Amniotic stem cell (primary cell): Measurements from ENCODE around the gene C1QL1.
"Not testable (repeated sequence)": the region's sequence is repeated elsewhere in the genome, so short reads cannot be mapped to it uniquely, and the experiment has no call there.

Experiments used
- DNase-seq: peaks from one replicate; lab custom pipeline; 2025; lab: John Stamatoyannopoulos, UW

C1QL1 gene

GRCh38 chr17:44961921-44962350 lies 6.2 kb downstream of the C1QL1 start:
- DNase-seq, result no peak

DNA sequence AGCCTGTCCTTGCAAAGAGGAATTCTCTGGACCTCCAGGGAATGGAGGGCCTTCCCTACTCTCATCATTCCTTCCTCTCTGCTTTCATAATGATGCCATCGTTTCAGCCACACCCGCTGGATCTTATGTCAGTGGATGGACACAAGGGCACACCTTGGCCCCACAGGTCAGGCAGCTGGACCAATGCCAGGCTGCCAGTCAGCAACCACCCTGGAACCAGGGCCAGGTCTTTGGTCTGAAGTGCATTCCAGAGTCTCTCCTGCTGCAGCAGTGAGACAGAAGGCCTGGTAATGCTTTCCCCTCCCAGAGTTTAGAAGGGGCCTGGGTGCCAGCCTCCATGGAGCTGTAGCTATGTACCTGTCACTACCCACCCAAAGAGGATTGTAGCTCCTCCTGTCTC lies 7.4 kb downstream of the C1QL1 start:
- DNase-seq, result no peak

DNA sequence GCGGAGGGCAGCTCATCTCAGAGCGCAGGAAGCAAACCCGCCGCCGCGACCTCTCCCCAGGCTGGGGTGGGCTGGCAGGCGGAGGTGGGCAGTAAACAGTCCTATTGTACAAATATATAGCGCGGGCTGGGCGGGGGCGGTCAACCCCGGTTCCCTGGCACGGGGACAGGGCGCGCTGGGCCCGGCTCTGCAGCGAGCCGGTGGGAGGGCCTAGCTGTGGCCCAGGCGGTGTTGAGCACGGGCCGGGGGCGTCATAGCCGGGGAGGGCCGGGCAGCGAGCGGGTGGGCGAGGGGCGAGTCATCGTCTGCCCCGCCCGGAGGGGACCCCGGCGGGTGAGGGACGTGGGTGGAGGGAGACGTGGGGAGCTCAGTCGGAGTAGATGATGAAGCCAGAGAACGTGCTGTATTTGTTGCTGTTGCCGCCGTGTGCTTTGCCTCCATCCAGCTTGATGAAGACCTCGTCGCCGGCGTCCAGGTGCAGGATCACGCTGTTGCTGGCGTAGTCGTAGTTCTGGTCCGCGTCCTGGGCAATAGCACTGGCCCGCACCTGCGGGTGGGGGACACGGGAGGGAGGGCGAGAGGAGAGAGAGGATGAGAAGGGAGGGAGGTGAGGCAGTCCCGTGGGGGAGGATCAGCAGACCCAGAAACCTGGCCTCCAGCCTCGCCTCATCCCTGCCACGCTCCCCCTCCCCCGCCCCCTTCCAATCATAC lies 8.1 kb downstream of the C1QL1 start:
- no peak for DNase-seq

- DNase-seq, result no peak
Measured at GRCh38 chr17:44956998-44957981, 10.8 kb downstream of the C1QL1 start.

DNA sequence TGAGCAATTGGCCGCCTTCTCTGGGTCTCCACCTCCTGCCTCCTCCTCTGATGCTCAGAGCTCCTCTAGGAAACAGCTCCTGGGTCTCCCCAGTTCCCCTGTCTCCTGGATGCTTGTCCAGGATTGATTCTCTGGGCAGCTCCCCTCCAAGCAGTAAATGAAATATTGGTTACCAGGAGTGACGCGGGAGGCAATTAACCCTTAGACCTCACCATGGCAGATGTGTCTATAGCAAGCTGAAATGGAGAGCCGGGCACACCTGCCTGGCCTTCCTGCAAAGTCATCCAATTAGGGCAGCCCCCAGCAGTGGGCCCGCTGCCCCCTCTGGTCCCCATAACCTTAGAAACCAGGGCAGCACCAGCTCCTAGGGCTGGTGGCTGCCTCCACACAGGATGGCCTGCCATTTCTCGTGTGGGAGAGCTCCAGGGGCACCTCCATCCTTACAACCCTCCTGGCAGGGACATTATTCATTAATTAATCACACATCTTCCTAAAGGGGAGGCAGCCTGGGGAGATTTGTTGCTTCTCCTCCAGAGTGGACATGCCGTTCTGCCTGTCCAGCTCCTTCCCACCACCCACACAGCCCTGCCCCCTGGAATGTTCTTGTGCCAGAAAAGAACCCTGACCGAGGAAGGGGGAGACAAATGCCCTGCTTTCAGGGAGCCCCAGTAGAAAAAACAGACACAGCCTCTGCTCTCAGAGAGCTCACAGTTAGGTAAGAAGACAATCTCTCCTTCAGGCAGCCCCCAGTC lies 12.3 kb downstream of the C1QL1 start:
- no peak for DNase-seq

GRCh38 chr17:44952946-44953475 lies 15.1 kb downstream of the C1QL1 start:
- DNase-seq, result no peak

DNA sequence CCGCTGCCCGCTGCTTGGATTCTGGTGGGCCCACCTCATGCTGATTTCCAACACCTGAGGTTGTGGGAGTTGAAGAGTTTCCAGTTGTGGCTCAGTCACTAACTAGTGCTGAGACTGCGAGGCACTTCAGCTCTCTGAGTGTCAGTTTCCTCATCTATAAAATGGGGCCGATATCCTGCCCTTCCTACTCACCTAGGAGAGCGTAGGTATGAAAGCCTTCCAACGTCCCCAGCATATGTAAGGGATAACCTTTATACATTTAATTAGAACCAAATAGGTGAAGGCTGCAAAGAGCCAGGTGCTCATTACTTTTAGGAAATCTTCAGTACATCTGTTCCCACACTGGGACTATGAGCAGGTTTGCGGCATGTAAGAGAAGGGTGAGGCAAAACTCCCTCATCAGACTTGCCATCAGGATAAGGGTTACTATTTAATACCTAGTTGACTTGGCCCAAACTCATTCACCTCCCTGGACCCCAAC lies 19.7 kb downstream of the C1QL1 start:
- DNase-seq, result no peak

- DNase-seq, result peak; percentile 87
Measured at GRCh38 chr17:44947461-44948314, 20.4 kb downstream of the C1QL1 start, which contains the start of gene KIF18B. TSS of gene KIF18B (minus strand) at chr17:44947773. CDS start at chr17:44936344, 11,429 bp downstream.

DNA sequence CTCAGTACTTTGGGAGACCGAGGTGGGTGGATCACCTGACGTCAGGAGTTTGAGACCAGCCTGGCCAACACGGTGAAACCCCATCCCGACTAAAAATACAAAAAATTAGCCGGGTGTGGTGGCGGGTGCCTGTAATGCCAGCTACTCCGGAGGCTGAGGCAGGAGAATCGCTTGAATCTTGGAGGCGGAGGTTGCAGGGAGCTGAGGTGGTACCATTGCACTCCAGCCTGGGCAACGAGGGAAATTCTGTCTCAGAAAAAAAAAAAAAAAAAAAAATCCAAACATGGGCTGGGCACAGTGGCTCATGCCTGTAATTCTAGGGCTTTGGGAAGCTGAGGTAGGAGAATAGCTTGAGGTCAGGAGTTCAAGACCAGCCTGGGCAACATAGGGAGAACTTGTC lies 22.5 kb downstream of the C1QL1 start:
- not testable (repeated sequence) for DNase-seq

DNA sequence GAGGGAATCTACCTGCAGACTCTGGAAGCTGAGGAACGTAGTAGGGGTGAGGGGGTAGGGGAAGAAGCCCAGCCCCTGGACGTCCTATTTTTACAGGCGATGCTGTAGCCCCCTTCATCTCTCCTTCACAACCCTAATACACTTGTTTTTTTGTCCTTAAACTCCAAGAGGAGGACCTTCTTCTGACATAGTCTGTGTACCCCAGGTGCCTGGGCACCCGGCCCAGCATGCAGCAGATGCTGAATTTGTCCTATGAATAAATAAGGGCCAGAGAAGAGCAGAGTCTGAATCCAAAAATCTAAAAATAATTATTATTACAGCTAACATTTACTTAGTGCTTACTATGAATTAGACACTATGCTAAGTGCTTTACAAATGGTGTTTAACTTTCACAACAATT lies 25.6 kb downstream of the C1QL1 start:
- DNase-seq, result no peak

- no peak for DNase-seq
Measured at GRCh38 chr17:44941712-44942331, 26.3 kb downstream of the C1QL1 start.

GRCh38 chr17:44940768-44941167 lies 27.3 kb downstream of the C1QL1 start:
- no peak for DNase-seq

GRCh38 chr17:44940317-44940716 lies 27.8 kb downstream of the C1QL1 start:
- DNase-seq, result no peak

GRCh38 chr17:44935116-44935515 lies 33.0 kb downstream of the C1QL1 start:
- no peak for DNase-seq

DNA sequence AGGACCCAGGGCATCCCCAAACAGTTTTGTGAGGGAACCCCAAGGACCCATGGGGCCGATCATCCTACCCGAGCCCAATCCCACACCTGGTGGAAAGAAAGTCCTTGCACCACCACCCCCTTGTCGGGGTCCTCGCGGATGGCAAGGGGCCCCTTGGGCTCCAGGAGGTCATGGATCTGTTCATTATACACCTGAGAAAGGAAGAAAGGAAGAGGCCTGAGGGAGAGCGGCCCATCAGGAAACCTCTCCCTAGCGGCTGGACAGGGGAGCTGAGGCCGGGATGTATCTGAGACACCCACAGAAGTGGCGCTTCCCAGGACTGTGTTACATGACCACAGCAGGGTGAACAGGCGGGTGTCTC lies 33.4 kb downstream of the C1QL1 start:
- DNase-seq, result no peak

GRCh38 chr17:44933824-44934744 lies 34.0 kb downstream of the C1QL1 start:
- DNase-seq, result no peak

GRCh38 chr17:44932787-44933097 lies 35.4 kb downstream of the C1QL1 start:
- no peak for DNase-seq

GRCh38 chr17:44932096-44932786 lies 35.9 kb downstream of the C1QL1 start:
- no peak for DNase-seq

- no peak for DNase-seq
Measured at GRCh38 chr17:44931376-44931775, 36.7 kb downstream of the C1QL1 start.
